Heart right ventricle (tissue), 16 donors: ENCODE measurements around the gene TLE1. TPM values are rescaled to one million over a fixed set of nuclear protein-coding genes. Genes with fewer than 3 reads are reported as not detected.
A peak's percentile ranks its signal among the peaks of the same experiment; 100 is the strongest.

Experiments used
- ATAC-seq, 8 donors: fragments of 200-7000 bp; cut with Tn5 transposase; one replicate each; pipeline ENCODE4 v1.9.1; 2020; ENCODE audit warnings: mild to moderate bottlenecking in 8 of 8, moderate library complexity in 8 of 8, moderate number of reproducible peaks in 1 of 8
- DNase-seq, 2 donors: peaks; one replicate each; pipeline ENCODE4 v3.0.0-alpha.2; 2020
- H3K27ac ChIP-seq, 10 donors: fragments of 200-600 bp; sonication (generic) in 2 of 10; one replicate each; pipeline versions ENCODE4 v1.5.0 to v1.8.0; 2020 to 2022; ENCODE audit warnings: mild to moderate bottlenecking in 3 of 10
- H3K27me3 ChIP-seq, 7 donors: fragments of 200-600 bp; one replicate each; pipeline ENCODE4 v1.8.0; 2021 to 2022; ENCODE audit warnings: mild to moderate bottlenecking in 2 of 7
- H3K36me3 ChIP-seq, 9 donors: fragments of 200-600 bp; sonication (generic) in 1 of 9; one replicate each; pipeline versions ENCODE4 v1.5.0 to v1.8.0; 2020 to 2022; ENCODE audit warnings: mild to moderate bottlenecking in 2 of 9
- H3K4me1 ChIP-seq, 9 donors: fragments of 200-600 bp; sonication (generic) in 1 of 9; one replicate each; pipeline versions ENCODE4 v1.5.0 to v1.8.0; 2020 to 2022; ENCODE audit warnings: mild to moderate bottlenecking in 4 of 9
- H3K4me3 ChIP-seq, 10 donors: fragments of 200-600 bp; sonication (generic) in 2 of 10; one replicate each; pipeline versions ENCODE4 v1.5.0 to v1.8.0; 2020 to 2022; ENCODE audit warnings: mild to moderate bottlenecking in 7 of 10, moderate library complexity in 2 of 10
- H3K9me3 ChIP-seq, 11 donors: fragments of 200-600 bp in 10 of 11; sonication (generic) in 2 of 11; one replicate each; pipeline versions ENCODE4 v1.5.0 to v1.8.0; 2013 to 2022; ENCODE audit warnings: mild to moderate bottlenecking in 2 of 11, control low read depth in 1 of 11, moderate library complexity in 1 of 11
- CTCF ChIP-seq, 9 donors: fragments of 200-600 bp; sonication (generic) in 2 of 9; IDR thresholded peaks; one replicate each; pipeline versions ENCODE4 v1.5.0 to v1.8.0; 2021 to 2022; ENCODE audit warnings: antibody characterized with exemption in 9 of 9, mild to moderate bottlenecking in 5 of 9, moderate library complexity in 1 of 9
- WGBS, 2 donors: extraction: QIAGEN DNeasy Blood & Tissue Kit; methylation state at CpG; one replicate each; pipeline ENCODE4 v1.1.7; 2013; ENCODE audit warnings: inconsistent platforms in 1 of 2; 5-methylcytosine and 5-hydroxymethylcytosine counted together
- intact Hi-C, 10 donors: fragments of 100-400 bp; cut with DNase I; formaldehyde crosslinking; loops; one replicate each; pipeline versions ENCODE4 v1.11.1 to v1.14.2; 2022
- polyA plus RNA-seq, 2 donors: library from polyadenylated mRNA; stranded (reverse); fragments of 200-250 nt; gene quantifications; one replicate each; pipeline ENCODE4 v1.2.3, GENCODE V29; 2013
- total RNA-seq, 10 donors: library from RNA; stranded (reverse); fragmentation: NEBNext Ultra II Directional in 3 of 10; extraction: Animal tissue kit (Norgen Biotek cat#: 25700) in 3 of 10; gene quantifications; one replicate each; pipeline versions ENCODE4 v1.2.1 to v1.2.4, GENCODE V29; 2021 to 2023
- donor health status: Arrhythmogenic right ventricular cardiomyopathy.
- donor health status: ischemic (EF 13 %, LVEDD 7.1; RV severe dilation, severe dysfunction).
- donor health status: healthy with polysubstance abuse.
- donor health status: DM: no; HTN: yes; CAD: no.
- donor health status: DM: no; HTN: no; CAD: no.
- donor health status: ischemic (EF 25% LVEDD 6.9; RV normal size, moderate dysfunction).
- donor health status: ischemic (EF 25% LVEDD 5.7; RV mildly dilated, moderate dysfunction).
- donor health status: healthy.
- donor health status: DM: yes; HTN: yes; CAD: no.
- donor health status: Ischemic cardiomyopathy.
- donor health status: ischemic (EF 35%, LVEDD 5.7; RV mildly dilated, moderate dysfunction).
- donor health status: nonischemic (EF 11% LVEDD 7.7; RV severe dilation, severe dysfunction).
- donor health status: DM: yes; HTN: yes; CAD: no.
- donor health status: PGD.
- donor health status: ischemic (EF 29% LVEDD 5.4; RV normal size, mild dysfunction).
- donor health status: nonischemic (EF 23%, LVEDD 6.1; RV moderate dilation, normal function).

TLE1 gene
- total and polyA plus RNA-seq, 12 donors: 7.9 to 15.2 (median 11.0) TPM

- TF ChIP-seq CTCF (IDR thresholded peaks at IDR 0.05): no peak
- Histone ChIP-seq H3K9me3 (no peaks in the 10 kb centered on the region), H3K36me3 (peaks cover 0 to 31% (median 0%) of the 10 kb centered on the region in 9 donors), H3K27me3 (no peaks in the 10 kb centered on the region), H3K4me3 (no peak overlapping the region), H3K27ac (no peak overlapping the region), H3K4me1 (peaks cover 0 to 33% (median 14%) of the 10 kb centered on the region in 9 donors)
- DNase-seq (no peak), ATAC-seq (peak in 1 of 8 donors; percentile 54)
- intact Hi-C loops: loop anchor here in 1 of 10 donors (5.0 kb wide), 1 partner anchor 65 kb away; the partner anchor contains the start of gene TLE1
- 55 to 58% methylated on average over 11 of the region's 11 CpGs for WGBS, 2 donors
Measured at GRCh38 chr9:81621785-81622259, 67.5 kb downstream of the TLE1 start.

- WGBS, 2 donors: 48 to 71% methylated on average over 2 of the region's 2 CpGs
- Histone ChIP-seq H3K27ac (peak overlapping the region in 3 of 10 donors; percentile 14 to 29 (median 22)), H3K9me3 (no peaks in the 10 kb centered on the region), H3K4me3 (no peak overlapping the region), H3K27me3 (no peaks in the 10 kb centered on the region), H3K4me1 (peaks cover 0 to 33% (median 14%) of the 10 kb centered on the region in 9 donors), H3K36me3 (peaks cover 0 to 37% (median 0%) of the 10 kb centered on the region in 9 donors)
- ATAC-seq (no peak), DNase-seq (no peak)
- no peak for TF ChIP-seq CTCF (IDR thresholded peaks at IDR 0.05)
- intact Hi-C loops: loop anchor here in 1 of 10 donors (5.0 kb wide), 1 partner anchor 66 kb away; the partner anchor contains the start of gene TLE1
Measured at GRCh38 chr9:81621118-81621517, 68.2 kb downstream of the TLE1 start.

- TF ChIP-seq CTCF (IDR thresholded peaks at IDR 0.05): no peak
- H3K4me1 ChIP-seq: peaks cover 0 to 33% (median 14%) of the 10 kb centered on the region in 9 donors
- 62 to 64% methylated on average over 5 of the region's 5 CpGs for WGBS, 2 donors
- intact Hi-C loops: loop anchor here in 1 of 10 donors (5.0 kb wide), 1 partner anchor 67 kb away; the partner anchor contains the start of gene TLE1
- H3K27ac ChIP-seq: peak overlapping the region in 3 of 10 donors; percentile 13 to 29 (median 23)
- no peaks in the 10 kb centered on the region for H3K27me3 ChIP-seq
- no peak overlapping the region for H3K4me3 ChIP-seq
- peak in 2 of 8 donors; percentile 39 to 62 for ATAC-seq
- H3K9me3 ChIP-seq: no peaks in the 10 kb centered on the region
- no peak for DNase-seq
- H3K36me3 ChIP-seq: peaks cover 0 to 48% (median 0%) of the 10 kb centered on the region in 9 donors
Measured at GRCh38 chr9:81620002-81620390, 69.4 kb downstream of the TLE1 start.

- no peak for TF ChIP-seq CTCF (IDR thresholded peaks at IDR 0.05)
- H3K27ac ChIP-seq: peak overlapping the region in 2 of 10 donors; percentile 23 to 29
- ATAC-seq: no peak
Measured at GRCh38 chr9:81619353-81620001, 69.9 kb downstream of the TLE1 start.

More at GRCh38 chr9:81619353-81620001, 69.9 kb downstream of the TLE1 start:
- Histone ChIP-seq H3K9me3 (no peaks in the 10 kb centered on the region), H3K36me3 (peaks cover 0 to 54% (median 2%) of the 10 kb centered on the region in 9 donors), H3K4me3 (no peak overlapping the region), H3K27me3 (no peaks in the 10 kb centered on the region), H3K4me1 (peaks cover 0 to 33% (median 14%) of the 10 kb centered on the region in 9 donors)
- no peak for DNase-seq
- WGBS, 2 donors: 82 to 86% methylated on average over 3 of the region's 3 CpGs
- intact Hi-C loops: loop anchor here in 2 of 10 donors (5.0 to 10.0 kb wide), 2 partner anchors 65 to 68 kb away; partner anchors contain the start of gene TLE1 (in 2 of the 2)
